Measurements from ENCODE around the gene NRP2.

NRP2 gene

GRCh38 chr2:205822579-205822978 lies 140.3 kb downstream of the NRP2 start:
- no peak for TF ChIP-seq TSHZ2 (CRISPR knock-in tag; IDR thresholded peaks at IDR 0.05)
- no peak for TF ChIP-seq ESRRG (CRISPR knock-in tag; IDR thresholded peaks at IDR 0.05)
- no peak for TF ChIP-seq CSDC2 (CRISPR knock-in tag; IDR thresholded peaks at IDR 0.05)
- no peak for TF ChIP-seq BACH2 (CRISPR knock-in tag; IDR thresholded peaks at IDR 0.05; ENCODE audit: borderline replicate concordance)
- no peak for TF ChIP-seq POU6F1 (CRISPR knock-in tag; IDR thresholded peaks at IDR 0.05; ENCODE audit: borderline replicate concordance, low read depth)
- no peak for TF ChIP-seq ZNF8 (CRISPR knock-in tag; IDR thresholded peaks at IDR 0.05)

GRCh38 chr2:205827809-205828365 lies 145.6 kb downstream of the NRP2 start:
- ATAC-seq, result no peak
- no peak for TF ChIP-seq ZNF8 (CRISPR knock-in tag; IDR thresholded peaks at IDR 0.05)
- TF ChIP-seq PATZ1 (CRISPR knock-in tag; IDR thresholded peaks at IDR 0.05; ENCODE audit: borderline replicate concordance), result no peak
- no peak for TF ChIP-seq TCF4 (CRISPR knock-in tag; IDR thresholded peaks at IDR 0.05; ENCODE audit: borderline replicate concordance)
- TF ChIP-seq GLIS3 (CRISPR knock-in tag; IDR thresholded peaks at IDR 0.05), result no peak
- no peak for TF ChIP-seq ZFP30 (CRISPR knock-in tag; IDR thresholded peaks at IDR 0.05)

More at GRCh38 chr2:205822579-205822978, 140.3 kb downstream of the NRP2 start:
- no peak for ATAC-seq

- no peak for ATAC-seq
- TF ChIP-seq POU6F1 (CRISPR knock-in tag; IDR thresholded peaks at IDR 0.05; ENCODE audit: borderline replicate concordance, low read depth) (no peak), TSHZ2 (CRISPR knock-in tag; IDR thresholded peaks at IDR 0.05) (no peak), ARNTL (CRISPR knock-in tag; IDR thresholded peaks at IDR 0.05; ENCODE audit: borderline replicate concordance, low read depth) (no peak), ZNF565 (CRISPR knock-in tag; conservative IDR thresholded peaks at IDR 0.05; ENCODE audit: low read depth) (no peak), TCF4 (CRISPR knock-in tag; IDR thresholded peaks at IDR 0.05; ENCODE audit: borderline replicate concordance) (no peak), GLIS3 (CRISPR knock-in tag; IDR thresholded peaks at IDR 0.05) (no peak), ISL1 (CRISPR knock-in tag; IDR thresholded peaks at IDR 0.05) (no peak), PATZ1 (CRISPR knock-in tag; IDR thresholded peaks at IDR 0.05; ENCODE audit: borderline replicate concordance) (no peak), CSDC2 (CRISPR knock-in tag; IDR thresholded peaks at IDR 0.05) (no peak)
Observed at GRCh38 chr2:205833864-205834263, 151.6 kb downstream of the NRP2 start.
